Hepatocyte (in vitro differentiated cells): ENCODE data around the gene DIP2B. TPM values are rescaled to one million over a fixed set of nuclear protein-coding genes. Genes with fewer than 3 reads are reported as not detected.
A peak's percentile ranks its signal among the peaks of the same experiment; 100 is the strongest.

Experiments
- DNase-seq: peaks from one replicate; pipeline ENCODE4 v3.0.0-alpha.2; 2016; ENCODE audit warnings: low spot score
- H2AFZ ChIP-seq: fragments of 200-600 bp; sonication (generic); 2 replicates; pipeline ENCODE4 v1.6.0; 2016; ENCODE audit warnings: antibody characterized with exemption, mild to moderate bottlenecking
- H3K27ac ChIP-seq: fragments of 200-600 bp; sonication (generic); 2 replicates; pipeline ENCODE4 v1.5.1; 2016; ENCODE audit warnings: mild to moderate bottlenecking
- H3K27me3 ChIP-seq: fragments of 200-600 bp; sonication (generic); 2 replicates; pipeline ENCODE4 v1.6.1; 2016
- H3K36me3 ChIP-seq: fragments of 200-600 bp; sonication (generic); replicated peaks from 2 replicates; pipeline ENCODE4 v1.5.1; 2016; ENCODE audit warnings: low read depth; ENCODE audit not compliant: insufficient read depth
- H3K4me1 ChIP-seq: fragments of 200-600 bp; sonication (generic); 2 replicates; pipeline ENCODE4 v1.5.1; 2016; ENCODE audit warnings: mild to moderate bottlenecking, moderate library complexity; ENCODE audit not compliant: insufficient read depth
- H3K4me2 ChIP-seq: fragments of 200-600 bp; sonication (generic); 2 replicates; pipeline ENCODE4 v1.6.0; 2016
- H3K4me3 ChIP-seq: fragments of 200-600 bp; sonication (generic); 2 replicates; pipeline ENCODE4 v1.5.1; 2016; ENCODE audit warnings: mild to moderate bottlenecking
- H3K79me2 ChIP-seq: fragments of 200-600 bp; sonication (generic); 2 replicates; pipeline ENCODE4 v1.6.0; 2017; ENCODE audit warnings: mild to moderate bottlenecking
- H3K9me2 ChIP-seq: fragments of 200-600 bp; sonication (generic); replicated peaks from 2 replicates; pipeline ENCODE4 v1.6.0; 2017; ENCODE audit warnings: mild to moderate bottlenecking; ENCODE audit not compliant: insufficient read depth
- H3K9me3 ChIP-seq: fragments of 200-600 bp; sonication (generic); 2 replicates; pipeline ENCODE4 v1.5.1; 2016; ENCODE audit warnings: low read depth, mild to moderate bottlenecking
- H4K20me1 ChIP-seq: fragments of 200-600 bp; sonication (generic); 2 replicates; pipeline ENCODE4 v1.6.0; 2016; ENCODE audit warnings: mild to moderate bottlenecking; ENCODE audit not compliant: insufficient read depth, poor library complexity, severe bottlenecking
- EZH2 ChIP-seq: fragments of 200-600 bp; sonication (generic); IDR thresholded peaks from 2 replicates; pipeline ENCODE4 v1.6.1; 2016; ENCODE audit warnings: antibody characterized with exemption, mild to moderate bottlenecking, borderline replicate concordance
- EZH2phosphoT487 ChIP-seq: fragments of 200-600 bp; sonication (generic); IDR thresholded peaks from one replicate; pipeline ENCODE4 v1.6.1; 2018; ENCODE audit warnings: antibody characterized with exemption, mild to moderate bottlenecking, low read depth, moderate library complexity; ENCODE audit not compliant: unreplicated experiment, severe bottlenecking
- WGBS: methylation state at CpG from one replicate; pipeline ENCODE4 v1.1.6; 2016; ENCODE audit warnings: low lambda C conversion rate; ENCODE audit errors: missing lambda C conversion rate; 5-methylcytosine and 5-hydroxymethylcytosine counted together
- polyA plus RNA-seq: library from polyadenylated mRNA; unstranded; fragments of >200 nt; fragmentation: Nextera tagmentation; extraction: Ambion mirVana; gene quantifications from 2 replicates; pipeline ENCODE4 v1.2.1, GENCODE V29; 2016
- total RNA-seq: library from RNA; depleted of rRNA; stranded (reverse); fragments of >200 nt; gene quantifications from 2 replicates; pipeline ENCODE4 v1.2.3, GENCODE V29; 2014
- TF ChIP-seq, protein P1 (sequence below): fragments of 200-600 bp; sonication (generic); IDR thresholded peaks from 2 replicates; pipeline ENCODE4 v1.5.1; 2016; ENCODE audit warnings: antibody characterized with exemption, mild to moderate bottlenecking; ENCODE audit not compliant: poor library complexity

The DIP2B gene
- total and polyA plus RNA-seq, 2 experiments from 2014 or later, result 10.5 to 31.8 TPM

DNA sequence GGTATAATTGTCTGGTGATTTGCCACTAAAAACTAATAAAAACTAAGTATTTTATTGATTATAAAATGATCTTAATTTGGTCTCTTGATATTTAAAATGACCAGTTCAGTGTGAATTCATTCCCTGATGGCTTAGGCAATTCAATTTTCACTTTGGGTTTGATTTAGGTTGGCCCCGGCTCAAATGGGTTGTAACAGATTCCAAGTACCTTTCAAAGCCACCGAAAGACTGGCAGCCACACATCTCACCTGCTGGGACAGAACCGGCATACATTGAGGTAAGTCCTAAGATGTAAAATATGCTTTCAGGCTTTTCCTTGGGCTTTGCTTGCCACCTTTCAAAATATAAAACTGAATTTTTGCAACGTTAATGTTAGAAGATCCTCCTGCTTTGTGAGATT lies 181.6 kb downstream of the DIP2B start:
- DNase-seq, result no peak
- Histone ChIP-seq H3K36me3 (no peaks in the 10 kb centered on the region), H3K4me3 (no peak overlapping the region), H4K20me1 (no peaks in the 10 kb centered on the region), H3K27me3 (no peaks in the 10 kb centered on the region), H3K9me2 (no peaks in the 10 kb centered on the region), H3K4me2 (no peak overlapping the region), H3K4me1 (no peaks in the 10 kb centered on the region), H3K9me3 (no peaks in the 10 kb centered on the region), H3K79me2 (no peaks in the 10 kb centered on the region), H2AFZ (no peak overlapping the region), H3K27ac (no peak overlapping the region)
- 91% methylated on average over 4 of the region's 4 CpGs for WGBS
- TF ChIP-seq EZH2phosphoT487 (no peak), EZH2 (no peak)
- TF ChIP-seq, protein P1, sequence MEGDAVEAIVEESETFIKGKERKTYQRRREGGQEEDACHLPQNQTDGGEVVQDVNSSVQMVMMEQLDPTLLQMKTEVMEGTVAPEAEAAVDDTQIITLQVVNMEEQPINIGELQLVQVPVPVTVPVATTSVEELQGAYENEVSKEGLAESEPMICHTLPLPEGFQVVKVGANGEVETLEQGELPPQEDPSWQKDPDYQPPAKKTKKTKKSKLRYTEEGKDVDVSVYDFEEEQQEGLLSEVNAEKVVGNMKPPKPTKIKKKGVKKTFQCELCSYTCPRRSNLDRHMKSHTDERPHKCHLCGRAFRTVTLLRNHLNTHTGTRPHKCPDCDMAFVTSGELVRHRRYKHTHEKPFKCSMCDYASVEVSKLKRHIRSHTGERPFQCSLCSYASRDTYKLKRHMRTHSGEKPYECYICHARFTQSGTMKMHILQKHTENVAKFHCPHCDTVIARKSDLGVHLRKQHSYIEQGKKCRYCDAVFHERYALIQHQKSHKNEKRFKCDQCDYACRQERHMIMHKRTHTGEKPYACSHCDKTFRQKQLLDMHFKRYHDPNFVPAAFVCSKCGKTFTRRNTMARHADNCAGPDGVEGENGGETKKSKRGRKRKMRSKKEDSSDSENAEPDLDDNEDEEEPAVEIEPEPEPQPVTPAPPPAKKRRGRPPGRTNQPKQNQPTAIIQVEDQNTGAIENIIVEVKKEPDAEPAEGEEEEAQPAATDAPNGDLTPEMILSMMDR, result no peak

GRCh38 chr12:50686976-50687375 lies 182.2 kb downstream of the DIP2B start:
- Histone ChIP-seq H3K27me3 (no peaks in the 10 kb centered on the region), H3K4me3 (no peak overlapping the region), H3K4me1 (no peaks in the 10 kb centered on the region), H3K4me2 (no peak overlapping the region), H3K27ac (no peak overlapping the region), H2AFZ (no peak overlapping the region), H3K9me3 (no peaks in the 10 kb centered on the region), H3K9me2 (no peaks in the 10 kb centered on the region), H3K79me2 (no peaks in the 10 kb centered on the region), H4K20me1 (no peaks in the 10 kb centered on the region), H3K36me3 (no peaks in the 10 kb centered on the region)
- no peak for TF ChIP-seq EZH2phosphoT487
- TF ChIP-seq, protein P1, result no peak
- TF ChIP-seq EZH2, result no peak
- 81% methylated on average over 2 of the region's 2 CpGs for WGBS
- no peak for DNase-seq

- H3K36me3 ChIP-seq, result no peaks in the 10 kb centered on the region
- no peaks in the 10 kb centered on the region for H3K4me1 ChIP-seq
- no peak overlapping the region for H3K4me3 ChIP-seq
- no peak overlapping the region for H3K4me2 ChIP-seq
- H3K27ac ChIP-seq, result no peak overlapping the region
- TF ChIP-seq EZH2 (no peak), EZH2phosphoT487 (no peak)
- TF ChIP-seq, protein P1, result no peak
- H3K79me2 ChIP-seq, result no peaks in the 10 kb centered on the region
- DNase-seq, result peak; percentile 21
- H3K27me3 ChIP-seq, result no peaks in the 10 kb centered on the region
- H2AFZ ChIP-seq, result no peak overlapping the region
- no peaks in the 10 kb centered on the region for H3K9me2 ChIP-seq
- H4K20me1 ChIP-seq, result no peaks in the 10 kb centered on the region
- WGBS, result 27% methylated on average over 1 of the region's 1 CpG
- H3K9me3 ChIP-seq, result no peaks in the 10 kb centered on the region
Measured at GRCh38 chr12:50689437-50689836, 184.7 kb downstream of the DIP2B start.

GRCh38 chr12:50690925-50691324 lies 186.1 kb downstream of the DIP2B start:
- Histone ChIP-seq H2AFZ (no peak overlapping the region), H4K20me1 (no peaks in the 10 kb centered on the region), H3K9me3 (no peaks in the 10 kb centered on the region), H3K9me2 (no peaks in the 10 kb centered on the region), H3K36me3 (no peaks in the 10 kb centered on the region), H3K4me3 (no peak overlapping the region), H3K4me1 (no peaks in the 10 kb centered on the region), H3K27ac (no peak overlapping the region), H3K4me2 (no peak overlapping the region), H3K27me3 (no peaks in the 10 kb centered on the region), H3K79me2 (no peaks in the 10 kb centered on the region)
- DNase-seq, result no peak
- TF ChIP-seq, protein P1, result no peak
- no peak for TF ChIP-seq EZH2phosphoT487
- 82% methylated on average over 3 of the region's 3 CpGs for WGBS
